Epithelial cell of esophagus (primary cell): Measurements from ENCODE around the gene PRTN3.

ENCODE experiments used
- DNase-seq: peaks from one replicate; pipeline ENCODE4 v3.0.0; 2010; ENCODE audit warnings: low read depth
- H3K4me3 ChIP-seq: 2 replicates; pipeline ENCODE4 v1.5.1; 2011; ENCODE audit warnings: mild to moderate bottlenecking, low read length, control low read depth
- TF ChIP-seq, protein P1 (sequence below): IDR thresholded peaks from 2 replicates; pipeline ENCODE4 v1.5.1; 2011; ENCODE audit warnings: low read depth, mild to moderate bottlenecking, low read length, control low read depth, inconsistent platforms; ENCODE audit not compliant: insufficient read depth; ENCODE audit errors: missing control alignments

Gene PRTN3

GRCh38 chr19:840519-841206 lies at the start of gene PRTN3:
TSS of gene PRTN3 (plus strand) at chr19:840999. CDS start at chr19:841009, 10 bp downstream.
- no peak for DNase-seq
- H3K4me3 ChIP-seq: no peak within 1 kb of the TSS
- TF ChIP-seq, protein P1, sequence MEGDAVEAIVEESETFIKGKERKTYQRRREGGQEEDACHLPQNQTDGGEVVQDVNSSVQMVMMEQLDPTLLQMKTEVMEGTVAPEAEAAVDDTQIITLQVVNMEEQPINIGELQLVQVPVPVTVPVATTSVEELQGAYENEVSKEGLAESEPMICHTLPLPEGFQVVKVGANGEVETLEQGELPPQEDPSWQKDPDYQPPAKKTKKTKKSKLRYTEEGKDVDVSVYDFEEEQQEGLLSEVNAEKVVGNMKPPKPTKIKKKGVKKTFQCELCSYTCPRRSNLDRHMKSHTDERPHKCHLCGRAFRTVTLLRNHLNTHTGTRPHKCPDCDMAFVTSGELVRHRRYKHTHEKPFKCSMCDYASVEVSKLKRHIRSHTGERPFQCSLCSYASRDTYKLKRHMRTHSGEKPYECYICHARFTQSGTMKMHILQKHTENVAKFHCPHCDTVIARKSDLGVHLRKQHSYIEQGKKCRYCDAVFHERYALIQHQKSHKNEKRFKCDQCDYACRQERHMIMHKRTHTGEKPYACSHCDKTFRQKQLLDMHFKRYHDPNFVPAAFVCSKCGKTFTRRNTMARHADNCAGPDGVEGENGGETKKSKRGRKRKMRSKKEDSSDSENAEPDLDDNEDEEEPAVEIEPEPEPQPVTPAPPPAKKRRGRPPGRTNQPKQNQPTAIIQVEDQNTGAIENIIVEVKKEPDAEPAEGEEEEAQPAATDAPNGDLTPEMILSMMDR: no peak

GRCh38 chr19:791007-791566 lies 49.7 kb upstream of the PRTN3 start:
- DNase-seq: no peak
- H3K4me3 ChIP-seq: no peak overlapping the region
- TF ChIP-seq, protein P1: no peak

DNA sequence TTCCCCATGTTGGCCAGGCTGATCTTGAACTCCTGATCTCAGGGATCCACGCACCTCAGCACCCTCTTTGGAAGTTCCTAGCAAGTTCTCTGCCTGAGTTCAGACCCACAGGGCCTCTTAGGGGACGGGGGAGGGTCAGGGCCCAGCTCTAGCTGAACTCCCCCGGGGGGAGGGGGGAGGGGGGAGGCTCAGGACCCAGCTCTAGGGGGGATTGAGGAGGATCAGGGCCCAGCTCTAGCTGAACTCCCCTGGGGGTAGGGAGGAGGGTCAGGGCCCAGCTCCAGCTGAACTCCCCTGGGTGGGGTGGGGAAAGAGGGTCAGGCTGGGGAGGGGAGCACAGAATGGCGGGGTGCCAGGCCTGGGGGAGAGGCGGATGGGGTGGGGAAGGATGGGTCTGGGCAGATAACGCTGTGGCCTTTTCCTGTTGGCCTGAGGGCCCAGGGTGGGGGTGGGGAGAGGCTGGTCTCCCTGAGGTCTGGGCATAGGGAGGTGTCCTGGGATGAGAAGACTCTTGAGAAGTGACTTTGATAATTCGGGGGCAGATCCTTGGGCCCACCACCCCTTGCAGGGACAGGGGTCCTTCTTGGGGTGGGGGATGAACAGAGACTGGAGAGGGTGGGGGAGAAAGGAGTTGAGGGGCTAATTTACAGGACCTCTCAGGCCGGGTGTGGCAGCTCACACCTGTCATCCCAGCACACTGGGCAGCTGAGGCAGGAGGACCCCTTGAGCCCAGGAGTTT lies 49.1 kb upstream of the PRTN3 start:
- no peak overlapping the region for H3K4me3 ChIP-seq
- no peak for DNase-seq

DNA sequence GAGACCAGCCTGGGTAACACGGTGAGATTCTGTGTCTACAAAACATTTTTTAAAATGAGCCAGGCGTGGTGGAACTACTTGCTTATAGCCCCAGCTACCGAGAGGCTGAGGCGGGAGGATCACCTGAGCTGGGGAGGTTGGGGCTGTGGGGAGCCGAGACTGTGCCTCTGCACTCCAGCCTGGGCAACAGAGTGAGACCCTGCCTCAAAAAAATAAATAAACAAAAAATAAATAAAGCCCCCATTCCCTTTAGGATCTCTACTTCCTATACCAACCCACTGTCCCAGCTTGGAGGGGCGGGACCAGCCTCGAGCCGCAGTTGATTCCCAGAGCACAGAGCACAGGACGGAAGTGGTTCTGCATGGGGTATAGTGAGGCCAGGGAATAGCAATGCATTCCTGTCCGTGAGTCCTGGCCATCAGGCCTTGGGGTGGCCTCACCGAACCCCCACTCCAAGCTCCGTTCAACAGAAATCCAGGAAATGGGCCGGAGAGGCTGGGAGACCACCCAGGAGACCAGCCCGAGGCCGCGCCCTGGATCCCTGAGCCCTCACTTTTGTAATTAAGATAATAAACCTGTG lies 48.4 kb upstream of the PRTN3 start:
- DNase-seq: no peak
- TF ChIP-seq, protein P1: no peak
- H3K4me3 ChIP-seq: no peak overlapping the region

More for the DNA sequence above, 49.1 kb upstream of the PRTN3 start:
- TF ChIP-seq, protein P1: no peak

GRCh38 chr19:793806-794205 lies 47.0 kb upstream of the PRTN3 start:
- TF ChIP-seq, protein P1: no peak
- no peak overlapping the region for H3K4me3 ChIP-seq
- no peak for DNase-seq

DNA sequence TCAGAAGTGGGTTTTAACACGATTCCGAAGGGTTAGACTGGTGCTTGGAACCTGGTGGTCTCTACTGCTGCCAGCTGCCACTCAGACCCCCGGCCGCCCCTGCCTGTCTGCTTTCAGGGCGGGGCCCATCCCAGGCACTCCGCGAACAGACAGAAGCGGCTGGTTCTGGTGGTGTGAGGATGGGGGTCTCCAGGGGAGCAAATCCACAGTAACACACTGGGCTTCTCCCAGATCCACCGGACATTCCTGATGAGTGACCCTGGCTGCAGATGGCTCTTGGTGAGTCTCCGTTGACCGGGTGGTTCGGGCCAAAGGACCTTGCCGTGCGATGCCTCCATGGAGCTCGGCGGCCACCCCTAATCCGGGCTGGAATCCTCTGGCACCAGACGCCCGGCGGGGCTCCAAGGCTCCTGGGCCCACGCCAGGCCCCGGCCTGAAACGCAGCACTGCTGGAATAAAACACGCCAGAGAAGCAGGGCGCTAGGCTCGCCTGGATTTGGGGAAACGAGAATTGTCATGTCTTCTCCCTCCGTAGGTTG lies 45.7 kb upstream of the PRTN3 start:
- no peak overlapping the region for H3K4me3 ChIP-seq
- TF ChIP-seq, protein P1: no peak

More for the DNA sequence above, 45.7 kb upstream of the PRTN3 start:
- DNase-seq: no peak
